DND-41 (cell line): ENCODE results near the gene SELE.

Experiments
- ATAC-seq: fragments of 200-7000 bp; cut with Tn5 transposase; 3 replicates; pipeline ENCODE4 v1.9.1; 2021; ENCODE audit warnings: low read depth; ENCODE audit not compliant: insufficient read depth
- DNase-seq: peaks from one replicate; pipeline ENCODE4 v3.0.0-alpha.2; 2020
- H2AFZ ChIP-seq: 2 replicates; pipeline ENCODE4 v1.6.0; 2012; ENCODE audit warnings: low read depth, low read length
- H3K27ac ChIP-seq: 2 replicates; pipeline ENCODE4 v1.5.1; 2012; ENCODE audit warnings: low read length, inconsistent platforms
- H3K27me3 ChIP-seq: fragments of 200-600 bp; sonication (generic); 2 replicates; pipeline ENCODE4 v1.6.0; 2012; ENCODE audit warnings: low read length, mild to moderate bottlenecking, inconsistent platforms; ENCODE audit not compliant: insufficient read depth, poor library complexity
- H3K36me3 ChIP-seq: 2 replicates; pipeline ENCODE4 v1.5.1; 2012; ENCODE audit warnings: low read length, inconsistent platforms; ENCODE audit not compliant: insufficient read depth
- H3K4me1 ChIP-seq: 2 replicates; pipeline ENCODE4 v1.5.1; 2012; ENCODE audit warnings: mild to moderate bottlenecking, low read length; ENCODE audit not compliant: insufficient read depth
- H3K4me2 ChIP-seq: 2 replicates; pipeline ENCODE4 v1.6.0; 2012; ENCODE audit warnings: mild to moderate bottlenecking, moderate library complexity, low read length, inconsistent platforms; ENCODE audit not compliant: insufficient read depth
- H3K4me3 ChIP-seq, 2 experiments: fragments of 200-600 bp in 1 of 2; shearing (Covaris generic) in 1 of 2; 2 replicates each; pipeline ENCODE4 v1.5.1; 2012 to 2016; ENCODE audit warnings: inconsistent platforms in 2 of 2, low read length in 2 of 2, mild to moderate bottlenecking in 2 of 2, low read depth in 1 of 2, moderate library complexity in 1 of 2
- H3K79me2 ChIP-seq: 2 replicates; pipeline ENCODE4 v1.6.0; 2012; ENCODE audit warnings: low read length, inconsistent platforms; ENCODE audit not compliant: insufficient read depth
- H3K9ac ChIP-seq: 2 replicates; pipeline ENCODE4 v1.6.0; 2012; ENCODE audit warnings: low read depth, mild to moderate bottlenecking, inconsistent platforms, low read length, moderate library complexity
- H3K9me3 ChIP-seq: 2 replicates; pipeline ENCODE4 v1.5.1; 2012; ENCODE audit warnings: low read length, moderate library complexity, mild to moderate bottlenecking, inconsistent platforms; ENCODE audit not compliant: insufficient read depth, severe bottlenecking
- H4K20me1 ChIP-seq: 2 replicates; pipeline ENCODE4 v1.6.0; 2012; ENCODE audit warnings: low read length; ENCODE audit not compliant: insufficient read depth
- CTCF ChIP-seq: IDR thresholded peaks from 2 replicates; pipeline ENCODE4 v1.5.1; 2012; ENCODE audit warnings: borderline replicate concordance, low read length, moderate library complexity, mild to moderate bottlenecking; ENCODE audit not compliant: poor library complexity, severe bottlenecking; ENCODE audit errors: extremely low read depth
- EZH2 ChIP-seq: IDR thresholded peaks from 3 replicates; pipeline ENCODE4 v1.6.1; 2012; ENCODE audit warnings: borderline replicate concordance, low read depth, mild to moderate bottlenecking, moderate library complexity, low read length, inconsistent platforms; ENCODE audit not compliant: severe bottlenecking

The SELE gene

GRCh38 chr1:169682071-169682470, 51.8 kb downstream of the SELE start:
- H3K27ac ChIP-seq = no peak overlapping the region
- no peak overlapping the region for H3K4me2 ChIP-seq
- no peak overlapping the region for H2AFZ ChIP-seq
- H3K36me3 ChIP-seq = no peaks in the 10 kb centered on the region
- TF ChIP-seq EZH2 (no peak), CTCF (no peak)
- H4K20me1 ChIP-seq = no peaks in the 10 kb centered on the region
- ATAC-seq (peak; percentile 49; the same call in 1 of the 3 replicates), DNase-seq (no peak)
- peaks cover 29% of the 10 kb centered on the region for H3K4me1 ChIP-seq
- no peak overlapping the region for H3K9ac ChIP-seq
- no peaks in the 10 kb centered on the region for H3K27me3 ChIP-seq
- no peak overlapping the region for H3K4me3 ChIP-seq
- no peaks in the 10 kb centered on the region for H3K79me2 ChIP-seq
- no peaks in the 10 kb centered on the region for H3K9me3 ChIP-seq

- no peak overlapping the region for H3K27ac ChIP-seq
- H3K4me2 ChIP-seq = no peak overlapping the region
- ATAC-seq (no peak), DNase-seq (no peak)
- no peaks in the 10 kb centered on the region for H3K79me2 ChIP-seq
- H3K4me1 ChIP-seq = peaks cover 37% of the 10 kb centered on the region
- H3K36me3 ChIP-seq = no peaks in the 10 kb centered on the region
- H3K9me3 ChIP-seq = no peaks in the 10 kb centered on the region
- H3K27me3 ChIP-seq = no peaks in the 10 kb centered on the region
- no peak overlapping the region for H2AFZ ChIP-seq
- no peaks in the 10 kb centered on the region for H4K20me1 ChIP-seq
- H3K9ac ChIP-seq = no peak overlapping the region
- H3K4me3 ChIP-seq = no peak overlapping the region
- TF ChIP-seq EZH2 (no peak), CTCF (no peak)
Measured at GRCh38 chr1:169681140-169681539, 52.7 kb downstream of the SELE start.

- Histone ChIP-seq H3K4me3 (no peak overlapping the region), H3K9ac (no peak overlapping the region), H3K9me3 (no peaks in the 10 kb centered on the region), H3K79me2 (no peaks in the 10 kb centered on the region), H2AFZ (no peak overlapping the region), H3K36me3 (no peaks in the 10 kb centered on the region), H3K27me3 (no peaks in the 10 kb centered on the region), H3K4me1 (peaks cover 44% of the 10 kb centered on the region), H3K27ac (no peak overlapping the region), H3K4me2 (no peak overlapping the region), H4K20me1 (no peaks in the 10 kb centered on the region)
- no peak for TF ChIP-seq CTCF
- no peak for TF ChIP-seq EZH2
- no peak for ATAC-seq
- DNase-seq = no peak
Measured at GRCh38 chr1:169680377-169681019, 53.4 kb downstream of the SELE start.
